K562 (cell line): ENCODE measurements around the gene GTF2A1L. TPM values are rescaled to one million over a fixed set of nuclear protein-coding genes. Genes with fewer than 3 reads are reported as not detected.

ENCODE experiments used
- BRD4 ChIP-seq: fragments of 200-600 bp; sonication (generic); IDR thresholded peaks from 2 replicates; pipeline ENCODE4 v1.6.1; 2017; ENCODE audit warnings: inconsistent platforms
- CTCF ChIP-seq, 3 experiments: IDR thresholded peaks in 2 of 3; conservative IDR thresholded peaks in 1 of 3; 2 replicates each; pipeline ENCODE4 v1.5.1; 2011 to 2012; ENCODE audit warnings: low read length in 3 of 3, mild to moderate bottlenecking in 3 of 3, control low read depth in 2 of 3, improper control_type of control experiment in 1 of 3, inconsistent platforms in 1 of 3, low read depth in 1 of 3, mixed read lengths in 1 of 3, moderate library complexity in 1 of 3; ENCODE audit not compliant: insufficient read depth in 2 of 3
- FOXK2 ChIP-seq, 2 experiments: fragments of 450-650 bp; IDR thresholded peaks in 1 of 2; conservative IDR thresholded peaks in 1 of 2; 2 replicates each; pipeline ENCODE4 v1.6.1; 2016; ENCODE audit warnings: low read depth in 2 of 2, mild to moderate bottlenecking in 1 of 2
- JUN ChIP-seq, 2 experiments: sonication (generic) in 1 of 2; formaldehyde crosslinking in 1 of 2; IDR thresholded peaks; 2 replicates each; pipeline versions ENCODE4 v1.6.1 to v1.8.0; 2012 to 2022; ENCODE audit warnings: borderline replicate concordance in 2 of 2, mild to moderate bottlenecking in 2 of 2, improper control_type of control experiment in 1 of 2, low read depth in 1 of 2, low read length in 1 of 2, missing genetic modification reagents in 1 of 2
- KLF16 ChIP-seq: IDR thresholded peaks from 2 replicates; pipeline ENCODE4 v1.6.1; 2016; ENCODE audit warnings: antibody characterized with exemption
- MAFG ChIP-seq: fragments of 450-650 bp; conservative IDR thresholded peaks from 2 replicates; pipeline ENCODE4 v1.6.1; 2016; ENCODE audit warnings: missing genetic modification characterization, missing compliant biosample characterization
- PREB ChIP-seq: sonication (generic); formaldehyde crosslinking; IDR thresholded peaks from 2 replicates; pipeline ENCODE4 v1.8.1; 2023; ENCODE audit warnings: mild to moderate bottlenecking, missing genetic modification reagents
- TARDBP ChIP-seq: fragments of 450-650 bp; IDR thresholded peaks from 2 replicates; pipeline ENCODE4 v1.6.1; 2016
- TCF7 ChIP-seq: sonication (generic); IDR thresholded peaks from 2 replicates; pipeline ENCODE4 v1.6.1; 2016; ENCODE audit warnings: antibody characterized with exemption, borderline replicate concordance
- ZBTB17 ChIP-seq: fragments of 450-650 bp; formaldehyde crosslinking; IDR thresholded peaks from 2 replicates; pipeline ENCODE4 v1.4.0; 2020; ENCODE audit warnings: mild to moderate bottlenecking
- ZNF12 ChIP-seq: sonication (generic); formaldehyde crosslinking; IDR thresholded peaks from 2 replicates; pipeline ENCODE4 v1.4.0; 2020; ENCODE audit warnings: mild to moderate bottlenecking, missing genetic modification reagents
- ZNF398 ChIP-seq: fragments of 250-450 bp; sonication (Bioruptor Pico); IDR thresholded peaks from 2 replicates; pipeline ENCODE4 v1.8.0; 2021; ENCODE audit warnings: moderate library complexity, mild to moderate bottlenecking, inconsistent platforms
- ZNF79 ChIP-seq: fragments of 250-450 bp; sonication (Bioruptor Pico); IDR thresholded peaks from 2 replicates; pipeline ENCODE4 v1.4.0; 2020; ENCODE audit warnings: low read depth, mild to moderate bottlenecking, moderate library complexity
- polyA plus RNA-seq, 8 experiments: library from polyadenylated mRNA; depleted of rRNA in 4 of 8; stranded (reverse) in 5 of 8; unstranded in 3 of 8; fragments of >200 nt; fragmentation: Nextera tagmentation in 2 of 8; fragmentation: Illumina TruSeq in 1 of 8; extraction: Ambion mirVana in 2 of 8; extraction: Trizol in 1 of 8; gene quantifications; 2 replicates each; pipeline versions ENCODE4 v1.2.1 to v1.2.3, GENCODE V29; 2011 to 2014; ENCODE audit warnings: inconsistent platforms in 1 of 8, missing spikeins in 1 of 8
- total RNA-seq, 7 experiments: library from RNA; depleted of rRNA in 6 of 7; stranded (reverse); fragments of >200 nt in 6 of 7; fragmentation: Illumina TruSeq in 2 of 7; extraction: Trizol in 2 of 7; gene quantifications; 2 replicates each; pipeline versions ENCODE4 v1.2.1 to v1.2.3, GENCODE V29; 2011 to 2021; ENCODE audit warnings: low replicate concordance in 1 of 7
- TF ChIP-seq, protein P1 (sequence below), 2 experiments: fragments of 450-650 bp in 1 of 2; IDR thresholded peaks; 2 replicates each; pipeline ENCODE4 v1.6.1; 2011 to 2017; ENCODE audit warnings: low read depth in 2 of 2, antibody characterized with exemption in 1 of 2, borderline replicate concordance in 1 of 2, low read length in 1 of 2, mild to moderate bottlenecking in 1 of 2, mixed read lengths in 1 of 2; ENCODE audit not compliant: control insufficient read depth in 1 of 2
- TF ChIP-seq, protein P2 (sequence below): conservative IDR thresholded peaks from 2 replicates; pipeline ENCODE4 v1.6.1; 2011; ENCODE audit warnings: low read depth, mild to moderate bottlenecking, low read length; ENCODE audit not compliant: control insufficient read depth
- TF ChIP-seq, protein P3 (sequence below): fragments of 450-650 bp; formaldehyde crosslinking; conservative IDR thresholded peaks from 2 replicates; pipeline ENCODE4 v1.4.0; 2022; ENCODE audit warnings: mild to moderate bottlenecking, missing genetic modification characterization

Gene GTF2A1L
- total and polyA plus RNA-seq, 9 of the 15 experiments (the other 6 are each of a cell fraction or from before 2014, with no cell fraction given) = 0.05 to 0.35 (median 0.12) TPM; not detected in 5

- TF ChIP-seq ZBTB17 (CRISPR knock-in tag) (no peak), PREB (no peak), ZNF398 (CRISPR knock-in tag) (no peak), BRD4 (no peak), ZNF79 (CRISPR knock-in tag) (no peak), MAFG (tag) (no peak), TARDBP (no peak), CTCF (IDR thresholded peaks at IDR 0.05 in 2 of 3, conservative IDR thresholded peaks at IDR 0.05 in 1 of 3; ENCODE audit: insufficient read depth in 2 of 3, low read depth in 1 of 3, low read length in 3 of 3) (peak; percentile 45 to 87 (median 71); a peak in 5 of 6 replicates), TCF7 (no peak), KLF16 (no peak), ZNF12 (no peak), JUN (IDR thresholded peaks at IDR 0.05; ENCODE audit: borderline replicate concordance, low read depth, low read length) (no peak), JUN (CRISPR knock-in tag; IDR thresholded peaks at IDR 0.05; ENCODE audit: borderline replicate concordance) (no peak), FOXK2 (conservative IDR thresholded peaks at IDR 0.05 in 1 of 2, IDR thresholded peaks at IDR 0.05 in 1 of 2; ENCODE audit: low read depth in 2 of 2) (peak; percentile 32 to 38; a peak in 1 of 4 replicates)
- TF ChIP-seq, protein P1, sequence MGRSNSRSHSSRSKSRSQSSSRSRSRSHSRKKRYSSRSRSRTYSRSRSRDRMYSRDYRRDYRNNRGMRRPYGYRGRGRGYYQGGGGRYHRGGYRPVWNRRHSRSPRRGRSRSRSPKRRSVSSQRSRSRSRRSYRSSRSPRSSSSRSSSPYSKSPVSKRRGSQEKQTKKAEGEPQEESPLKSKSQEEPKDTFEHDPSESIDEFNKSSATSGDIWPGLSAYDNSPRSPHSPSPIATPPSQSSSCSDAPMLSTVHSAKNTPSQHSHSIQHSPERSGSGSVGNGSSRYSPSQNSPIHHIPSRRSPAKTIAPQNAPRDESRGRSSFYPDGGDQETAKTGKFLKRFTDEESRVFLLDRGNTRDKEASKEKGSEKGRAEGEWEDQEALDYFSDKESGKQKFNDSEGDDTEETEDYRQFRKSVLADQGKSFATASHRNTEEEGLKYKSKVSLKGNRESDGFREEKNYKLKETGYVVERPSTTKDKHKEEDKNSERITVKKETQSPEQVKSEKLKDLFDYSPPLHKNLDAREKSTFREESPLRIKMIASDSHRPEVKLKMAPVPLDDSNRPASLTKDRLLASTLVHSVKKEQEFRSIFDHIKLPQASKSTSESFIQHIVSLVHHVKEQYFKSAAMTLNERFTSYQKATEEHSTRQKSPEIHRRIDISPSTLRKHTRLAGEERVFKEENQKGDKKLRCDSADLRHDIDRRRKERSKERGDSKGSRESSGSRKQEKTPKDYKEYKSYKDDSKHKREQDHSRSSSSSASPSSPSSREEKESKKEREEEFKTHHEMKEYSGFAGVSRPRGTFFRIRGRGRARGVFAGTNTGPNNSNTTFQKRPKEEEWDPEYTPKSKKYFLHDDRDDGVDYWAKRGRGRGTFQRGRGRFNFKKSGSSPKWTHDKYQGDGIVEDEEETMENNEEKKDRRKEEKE (IDR thresholded peaks at IDR 0.05; ENCODE audit: borderline replicate concordance in 1 of 2, control insufficient read depth in 1 of 2, low read depth in 2 of 2, low read length in 1 of 2) = no peak
- TF ChIP-seq, protein P2, sequence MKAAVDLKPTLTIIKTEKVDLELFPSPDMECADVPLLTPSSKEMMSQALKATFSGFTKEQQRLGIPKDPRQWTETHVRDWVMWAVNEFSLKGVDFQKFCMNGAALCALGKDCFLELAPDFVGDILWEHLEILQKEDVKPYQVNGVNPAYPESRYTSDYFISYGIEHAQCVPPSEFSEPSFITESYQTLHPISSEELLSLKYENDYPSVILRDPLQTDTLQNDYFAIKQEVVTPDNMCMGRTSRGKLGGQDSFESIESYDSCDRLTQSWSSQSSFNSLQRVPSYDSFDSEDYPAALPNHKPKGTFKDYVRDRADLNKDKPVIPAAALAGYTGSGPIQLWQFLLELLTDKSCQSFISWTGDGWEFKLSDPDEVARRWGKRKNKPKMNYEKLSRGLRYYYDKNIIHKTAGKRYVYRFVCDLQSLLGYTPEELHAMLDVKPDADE = no peak
- TF ChIP-seq, protein P3, sequence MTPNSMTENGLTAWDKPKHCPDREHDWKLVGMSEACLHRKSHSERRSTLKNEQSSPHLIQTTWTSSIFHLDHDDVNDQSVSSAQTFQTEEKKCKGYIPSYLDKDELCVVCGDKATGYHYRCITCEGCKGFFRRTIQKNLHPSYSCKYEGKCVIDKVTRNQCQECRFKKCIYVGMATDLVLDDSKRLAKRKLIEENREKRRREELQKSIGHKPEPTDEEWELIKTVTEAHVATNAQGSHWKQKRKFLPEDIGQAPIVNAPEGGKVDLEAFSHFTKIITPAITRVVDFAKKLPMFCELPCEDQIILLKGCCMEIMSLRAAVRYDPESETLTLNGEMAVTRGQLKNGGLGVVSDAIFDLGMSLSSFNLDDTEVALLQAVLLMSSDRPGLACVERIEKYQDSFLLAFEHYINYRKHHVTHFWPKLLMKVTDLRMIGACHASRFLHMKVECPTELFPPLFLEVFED (CRISPR knock-in tag) = no peak
These were observed 17.3 kb upstream of the GTF2A1L start (continued) for GRCh38 chr2:48600204-48600813.
